Lower lobe of right lung (tissue), 2 donors: ENCODE measurements around the gene CHMP1A. TPM values are rescaled to one million over a fixed set of nuclear protein-coding genes. Genes with fewer than 3 reads are reported as not detected.
A peak's percentile ranks its signal among the peaks of the same experiment; 100 is the strongest.

Source experiments
- ATAC-seq, 2 donors: fragments of 200-7000 bp; cut with Tn5 transposase; one replicate each; pipeline ENCODE4 v1.9.1; 2020 to 2022; ENCODE audit warnings: mild to moderate bottlenecking in 2 of 2, moderate library complexity in 2 of 2
- DNase-seq: peaks from one replicate; pipeline ENCODE4 v3.0.0-alpha.2; 2020
- H3K27ac ChIP-seq: fragments of 200-600 bp; one replicate; pipeline ENCODE4 v1.8.0; 2022
- H3K27me3 ChIP-seq: fragments of 200-600 bp; one replicate; pipeline ENCODE4 v1.8.0; 2022; ENCODE audit warnings: low read depth
- H3K36me3 ChIP-seq: fragments of 200-600 bp; one replicate; pipeline ENCODE4 v1.8.0; 2022; ENCODE audit warnings: mild to moderate bottlenecking
- H3K4me1 ChIP-seq: fragments of 200-600 bp; one replicate; pipeline ENCODE4 v1.8.0; 2022
- H3K4me3 ChIP-seq: fragments of 200-600 bp; one replicate; pipeline ENCODE4 v1.8.0; 2022; ENCODE audit warnings: mild to moderate bottlenecking
- H3K9me3 ChIP-seq: fragments of 200-600 bp; one replicate; pipeline ENCODE4 v1.8.0; 2022
- CTCF ChIP-seq: fragments of 200-600 bp; IDR thresholded peaks from one replicate; pipeline ENCODE4 v1.8.0; 2022; ENCODE audit warnings: antibody characterized with exemption, mild to moderate bottlenecking
- intact Hi-C: fragments of 100-400 bp; cut with DNase I; formaldehyde crosslinking; loops from one replicate; pipeline ENCODE4 v1.11.0; 2022
- total RNA-seq: library from RNA; stranded (reverse); fragmentation: NEBNext Ultra II Directional; extraction: Animal tissue kit (Norgen Biotek cat#: 25700); gene quantifications from one replicate; pipeline ENCODE4 v1.2.1, GENCODE V29; 2021
- donor health status: DM: no; HTN: yes; CAD: no; lungs with severe emphysema.

CHMP1A gene
- total RNA-seq, 1 donor from 2014 or later: 70.4 TPM

GRCh38 chr16:89616623-89617022 lies 40.9 kb downstream of the CHMP1A start:
- no peak for TF ChIP-seq CTCF
- peak overlapping the region; percentile 36 for H3K27ac ChIP-seq
- no peaks in the 10 kb centered on the region for H3K4me1 ChIP-seq

GRCh38 chr16:89615596-89616090 lies 41.9 kb downstream of the CHMP1A start:
- TF ChIP-seq CTCF: peak; percentile 49
- Histone ChIP-seq H3K4me3 (no peak overlapping the region), H3K27ac (no peak overlapping the region), H3K36me3 (no peaks in the 10 kb centered on the region), H3K9me3 (no peaks in the 10 kb centered on the region), H3K27me3 (peaks cover 4% of the 10 kb centered on the region), H3K4me1 (no peaks in the 10 kb centered on the region)
- DNase-seq (no peak), ATAC-seq (peak in 1 of 2 donors; percentile 28)
- intact Hi-C loops: no loop called here

More at GRCh38 chr16:89616623-89617022, 40.9 kb downstream of the CHMP1A start:
- Histone ChIP-seq H3K36me3 (no peaks in the 10 kb centered on the region), H3K9me3 (no peaks in the 10 kb centered on the region), H3K27me3 (peaks cover 7% of the 10 kb centered on the region), H3K4me3 (no peak overlapping the region)
- DNase-seq (no peak), ATAC-seq (no peak)
- intact Hi-C loops: no loop called here

- no peak for DNase-seq
- ATAC-seq: peak in 1 of 2 donors; percentile 13
- intact Hi-C loops: no loop called here
- H3K9me3 ChIP-seq: no peaks in the 10 kb centered on the region
- no peaks in the 10 kb centered on the region for H3K4me1 ChIP-seq
- no peak overlapping the region for H3K4me3 ChIP-seq
- TF ChIP-seq CTCF: no peak
- no peak overlapping the region for H3K27ac ChIP-seq
- no peaks in the 10 kb centered on the region for H3K27me3 ChIP-seq
- no peaks in the 10 kb centered on the region for H3K36me3 ChIP-seq
Measured at GRCh38 chr16:89615176-89615575, 42.3 kb downstream of the CHMP1A start.

GRCh38 chr16:89613954-89614459 lies 43.5 kb downstream of the CHMP1A start:
- Histone ChIP-seq H3K9me3 (no peaks in the 10 kb centered on the region), H3K4me3 (no peak overlapping the region), H3K27ac (no peak overlapping the region), H3K27me3 (no peaks in the 10 kb centered on the region), H3K4me1 (no peaks in the 10 kb centered on the region), H3K36me3 (no peaks in the 10 kb centered on the region)
- intact Hi-C loops: no loop called here
- DNase-seq (no peak), ATAC-seq (no peak)
- TF ChIP-seq CTCF: no peak

GRCh38 chr16:89613231-89613953 lies 44.1 kb downstream of the CHMP1A start, which contains the start of gene DPEP1:
Gene DPEP1 (plus strand): TSS chr16:89613642. CDS start chr16:89630411, 16,769 bp downstream.
- Histone ChIP-seq H3K9me3 (no peaks in the 10 kb centered on the region), H3K4me1 (no peaks in the 10 kb centered on the region), H3K36me3 (no peaks in the 10 kb centered on the region), H3K4me3 (no peak within 1 kb of the TSS), H3K27ac (no peak within 1 kb of the TSS), H3K27me3 (no peaks in the 10 kb centered on the region)
- intact Hi-C loops: no loop called here
- DNase-seq (no peak), ATAC-seq (peak; percentile 22 to 29)
- TF ChIP-seq CTCF: no peak
